Colonic mucosa (tissue), 4 donors: ENCODE measurements around the gene PCSK2. TPM values are rescaled to one million over a fixed set of nuclear protein-coding genes. Genes with fewer than 3 reads are reported as not detected.

Experiments
- DNase-seq: peaks from one replicate; pipeline ENCODE4 v3.0.0-alpha.2; 2020
- H3K27ac ChIP-seq: fragments of 200-600 bp; one replicate; pipeline ENCODE4 v1.8.0; 2021
- H3K27me3 ChIP-seq: fragments of 200-600 bp; one replicate; pipeline ENCODE4 v1.8.0; 2021
- H3K36me3 ChIP-seq: fragments of 200-600 bp; one replicate; pipeline ENCODE4 v1.8.0; 2021
- H3K4me1 ChIP-seq: fragments of 200-600 bp; one replicate; pipeline ENCODE4 v1.8.0; 2021; ENCODE audit warnings: mild to moderate bottlenecking
- H3K4me3 ChIP-seq: fragments of 200-600 bp; one replicate; pipeline ENCODE4 v1.8.0; 2021
- H3K9ac ChIP-seq, 2 donors: one replicate each; pipeline ENCODE4 v1.7.0; 2013; ENCODE audit warnings: control low read depth in 2 of 2, low read depth in 2 of 2, low read length in 2 of 2
- H3K9me3 ChIP-seq: fragments of 200-600 bp; one replicate; pipeline ENCODE4 v1.8.0; 2021
- CTCF ChIP-seq: fragments of 200-600 bp; IDR thresholded peaks from one replicate; pipeline ENCODE4 v1.8.0; 2022; ENCODE audit warnings: antibody characterized with exemption, mild to moderate bottlenecking
- intact Hi-C: fragments of 100-400 bp; cut with DNase I; formaldehyde crosslinking; loops from one replicate; pipeline ENCODE4 v1.14.1; 2022
- total RNA-seq, 2 donors: library from RNA; stranded (reverse); fragmentation: NEBNext Ultra II Directional in 1 of 2; extraction: Animal tissue kit (Norgen Biotek cat#: 25700) in 1 of 2; gene quantifications; one replicate each; pipeline ENCODE4 v1.2.1, GENCODE V29; 2021
- donor health status: healthy.
- donor health status: DM: no; HTN: no; CAD: no.
- donor health status: DM: no; HTN: no; CAD: no.

PCSK2 gene
- total RNA-seq, 2 donors from 2014 or later: 0.32 to 2.0 TPM

- H3K4me1 ChIP-seq: no peaks in the 10 kb centered on the region
- no peak overlapping the region for H3K9ac ChIP-seq
- no peaks in the 10 kb centered on the region for H3K27me3 ChIP-seq
- intact Hi-C loops: no loop called here
- no peak overlapping the region for H3K27ac ChIP-seq
- no peaks in the 10 kb centered on the region for H3K36me3 ChIP-seq
- no peak for TF ChIP-seq CTCF
- no peak for DNase-seq
- H3K4me3 ChIP-seq: no peak overlapping the region
- H3K9me3 ChIP-seq: no peaks in the 10 kb centered on the region
Observed at GRCh38 chr20:17510548-17510947, 283.7 kb downstream of the PCSK2 start.

GRCh38 chr20:17511401-17511800 is 284.6 kb downstream of the PCSK2 start:
- intact Hi-C loops: no loop called here
- no peak for DNase-seq
- no peaks in the 10 kb centered on the region for H3K4me1 ChIP-seq
- no peak overlapping the region for H3K4me3 ChIP-seq
- no peak overlapping the region for H3K27ac ChIP-seq
- no peaks in the 10 kb centered on the region for H3K27me3 ChIP-seq
- no peak for TF ChIP-seq CTCF
- no peaks in the 10 kb centered on the region for H3K36me3 ChIP-seq
- H3K9ac ChIP-seq: no peak overlapping the region
- H3K9me3 ChIP-seq: no peaks in the 10 kb centered on the region

GRCh38 chr20:17513939-17514338 is 287.1 kb downstream of the PCSK2 start:
- no peaks in the 10 kb centered on the region for H3K9me3 ChIP-seq

GRCh38 chr20:17515053-17515452 is 288.2 kb downstream of the PCSK2 start:
- no peak for DNase-seq
- Histone ChIP-seq H3K4me1 (no peaks in the 10 kb centered on the region), H3K27ac (no peak overlapping the region), H3K9ac (no peak overlapping the region), H3K27me3 (no peaks in the 10 kb centered on the region), H3K9me3 (no peaks in the 10 kb centered on the region), H3K36me3 (no peaks in the 10 kb centered on the region), H3K4me3 (no peak overlapping the region)
- intact Hi-C loops: no loop called here
- no peak for TF ChIP-seq CTCF

More at GRCh38 chr20:17513939-17514338, 287.1 kb downstream of the PCSK2 start:
- no peaks in the 10 kb centered on the region for H3K4me1 ChIP-seq
- H3K27me3 ChIP-seq: no peaks in the 10 kb centered on the region
- intact Hi-C loops: no loop called here
- no peak overlapping the region for H3K9ac ChIP-seq
- DNase-seq: no peak
- H3K27ac ChIP-seq: no peak overlapping the region
- TF ChIP-seq CTCF: no peak
- no peak overlapping the region for H3K4me3 ChIP-seq
- no peaks in the 10 kb centered on the region for H3K36me3 ChIP-seq

GRCh38 chr20:17518339-17519052 is 291.7 kb downstream of the PCSK2 start:
- Histone ChIP-seq H3K4me3 (no peak overlapping the region), H3K27me3 (no peaks in the 10 kb centered on the region), H3K4me1 (no peaks in the 10 kb centered on the region), H3K9ac (no peak overlapping the region), H3K36me3 (no peaks in the 10 kb centered on the region), H3K27ac (no peak overlapping the region), H3K9me3 (no peaks in the 10 kb centered on the region)
- no peak for TF ChIP-seq CTCF
- intact Hi-C loops: no loop called here
- no peak for DNase-seq
